ENCODE measurements around the gene NIPAL3.
A peak's percentile ranks its signal among the peaks of the same experiment; 100 is the strongest.
"Not testable (repeated sequence)": the region's sequence is repeated elsewhere in the genome, so short reads cannot be mapped to it uniquely, and the experiment has no call there.

Gene NIPAL3

DNA sequence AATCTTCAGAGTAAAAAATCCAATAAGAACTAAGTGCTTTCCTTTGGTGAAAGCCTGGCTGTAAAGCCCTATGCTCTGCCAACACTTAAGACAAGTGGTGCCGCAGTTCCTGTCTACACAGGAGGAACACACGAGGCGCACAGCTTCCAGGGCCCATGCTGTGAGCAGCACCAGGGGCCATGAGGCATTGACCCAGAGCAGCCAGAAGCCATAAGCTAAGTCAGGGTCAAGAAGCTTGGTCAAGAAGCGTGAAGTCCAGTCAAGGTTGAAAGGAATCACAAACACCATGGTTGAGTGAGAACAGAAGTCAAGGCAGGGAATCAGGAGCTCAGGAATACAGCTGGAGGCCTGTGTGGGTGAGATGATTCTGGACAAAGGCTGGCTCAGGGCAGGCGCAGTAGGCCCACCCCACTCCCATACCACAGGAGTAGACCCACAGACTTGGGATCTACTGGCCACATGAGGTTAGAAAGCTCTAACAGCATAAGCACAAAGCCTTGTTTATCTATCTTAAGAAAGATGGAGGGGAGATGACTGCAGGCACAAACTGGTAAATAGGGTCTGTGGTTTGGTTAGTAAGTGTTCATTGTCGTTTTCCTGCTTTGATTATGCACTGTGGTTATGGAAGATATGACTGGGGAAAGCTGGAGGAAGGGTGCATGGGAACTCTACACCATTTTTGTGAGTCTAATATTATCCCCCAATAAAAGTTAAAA is 44.1 kb downstream of the NIPAL3 start:
- ATAC-seq: no peak
- no peak for DNase-seq

DNA sequence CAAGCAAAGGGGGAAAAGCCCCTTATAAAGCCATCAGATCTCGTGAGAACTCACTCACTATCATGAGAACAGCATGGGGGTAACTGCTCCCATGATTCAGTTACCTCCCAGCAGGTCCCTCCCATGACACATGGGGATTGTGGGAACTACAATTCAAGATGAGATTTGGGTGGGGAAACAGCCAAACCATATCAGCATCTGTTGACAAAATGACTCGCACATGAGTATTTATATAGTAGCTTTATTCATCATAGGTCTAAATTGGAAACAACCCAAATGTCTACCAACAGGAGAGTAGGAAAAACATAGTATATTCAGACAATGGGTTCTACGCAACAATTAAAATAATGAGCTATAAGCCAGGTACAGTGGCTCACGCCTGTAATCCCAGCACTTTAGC is 46.5 kb downstream of the NIPAL3 start:
- DNase-seq, ATAC-seq: not testable (repeated sequence)

DNA sequence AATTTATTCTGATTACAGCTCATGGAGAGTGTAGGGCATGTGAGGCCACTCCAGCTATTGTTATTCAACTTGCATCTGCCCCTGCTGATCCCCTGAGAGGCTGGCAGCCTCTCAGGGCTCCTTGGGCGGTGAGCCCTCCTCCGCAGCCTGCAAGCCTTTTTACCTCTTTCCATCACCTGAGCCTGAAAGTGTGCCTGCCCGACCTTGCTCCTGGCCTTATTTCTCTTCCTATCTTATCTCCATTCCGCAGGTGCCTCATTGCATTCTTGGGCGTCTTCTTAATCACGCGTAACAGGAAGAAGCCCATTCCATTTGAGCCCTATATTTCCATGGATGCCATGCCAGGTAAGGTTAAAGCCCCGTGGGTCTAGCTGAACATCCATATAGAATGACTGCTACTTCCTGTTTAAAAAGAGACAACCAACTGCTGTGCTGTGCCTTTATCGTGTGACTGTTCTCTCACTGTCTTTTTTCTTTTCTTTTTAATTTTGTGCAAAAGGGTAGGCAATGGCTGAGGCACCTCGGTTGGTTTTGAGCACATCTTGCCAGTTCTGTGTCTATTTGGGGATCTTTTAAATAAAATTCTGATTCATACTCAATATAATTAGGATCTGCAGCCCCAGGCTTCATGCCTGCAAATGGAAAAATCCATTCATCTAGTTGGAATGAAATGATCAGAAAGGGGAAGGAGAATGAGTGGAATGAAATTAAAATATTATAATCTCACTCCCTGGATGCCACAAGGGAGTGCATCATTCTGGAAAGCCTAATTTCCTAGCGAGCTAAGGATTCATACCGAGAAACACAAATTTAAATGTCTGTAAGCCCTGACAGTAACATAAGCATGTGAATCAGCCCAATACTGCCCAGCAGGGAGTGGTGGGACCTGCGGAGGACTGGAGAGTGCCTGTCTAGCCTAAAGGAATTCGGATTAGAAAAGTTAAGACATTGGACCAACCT is 48.5 kb downstream of the NIPAL3 start:
- no peak for DNase-seq
- ATAC-seq: no peak

DNA sequence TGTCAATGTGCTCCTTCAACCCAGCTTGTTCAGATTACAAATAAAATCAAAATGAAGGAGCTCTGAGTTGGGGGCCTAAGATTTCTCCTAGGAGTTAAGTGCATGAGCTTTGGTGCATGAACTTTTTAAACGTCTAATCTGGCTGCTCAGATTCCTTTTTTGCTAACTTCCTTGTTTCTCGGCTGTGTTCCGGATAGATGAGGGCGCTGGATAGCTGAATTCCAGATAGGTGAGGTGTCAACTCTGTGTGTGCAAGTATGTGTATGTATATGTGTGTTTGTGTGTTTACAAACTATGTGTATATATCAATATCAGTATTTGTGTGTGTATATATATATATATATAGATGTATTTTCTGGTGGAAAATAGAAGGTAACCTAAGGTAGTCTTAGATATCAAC is 49.5 kb downstream of the NIPAL3 start:
- no peak for ATAC-seq
- DNase-seq: no peak

DNA sequence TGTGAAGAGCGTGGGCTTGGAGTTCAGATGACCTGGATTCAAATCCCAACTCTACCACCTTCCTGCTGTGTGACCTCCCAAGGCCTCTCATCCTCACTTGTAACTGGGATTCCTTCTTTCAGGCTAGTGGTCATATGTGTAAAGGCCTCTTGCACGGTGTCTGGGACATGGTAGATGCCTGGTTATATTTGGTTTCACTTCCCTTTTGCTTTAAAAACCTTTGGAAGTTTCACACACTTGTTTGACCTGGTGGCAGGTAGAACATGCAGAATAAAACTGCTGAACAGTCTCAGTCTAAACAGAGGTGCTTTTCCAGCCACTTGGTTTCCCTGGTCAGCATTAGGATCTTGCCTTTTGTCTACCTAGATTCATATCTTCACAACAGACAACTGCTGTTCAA is 50.0 kb downstream of the NIPAL3 start:
- no peak for DNase-seq
- ATAC-seq: no peak

DNA sequence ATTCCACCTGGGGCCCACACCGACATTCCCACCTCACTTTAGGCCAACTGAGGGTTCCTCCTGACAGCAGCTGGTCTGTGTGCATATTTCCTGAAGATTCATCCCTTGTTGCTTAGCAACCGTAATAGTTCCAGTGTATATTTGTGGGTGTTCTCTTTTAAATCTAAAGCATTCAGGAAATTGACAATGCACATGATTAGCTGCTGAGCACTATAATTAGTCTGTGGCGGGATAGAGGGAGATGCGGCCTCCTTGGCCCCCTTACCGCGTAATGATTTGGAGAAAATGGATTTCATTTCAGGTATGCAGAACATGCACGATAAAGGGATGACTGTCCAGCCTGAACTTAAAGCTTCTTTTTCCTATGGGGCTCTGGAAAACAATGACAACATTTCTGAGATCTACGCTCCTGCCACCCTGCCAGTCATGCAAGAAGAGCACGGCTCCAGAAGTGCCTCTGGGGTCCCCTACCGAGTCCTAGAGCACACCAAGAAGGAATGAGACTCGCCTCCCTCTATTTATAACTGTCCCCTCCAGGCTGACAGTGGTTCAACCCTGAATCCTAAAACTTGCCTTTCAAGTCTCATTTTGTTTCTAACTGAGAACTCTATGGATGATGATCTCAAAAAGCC is 53.2 kb downstream of the NIPAL3 start:
- DNase-seq (no peak), ATAC-seq (no peak)

DNA sequence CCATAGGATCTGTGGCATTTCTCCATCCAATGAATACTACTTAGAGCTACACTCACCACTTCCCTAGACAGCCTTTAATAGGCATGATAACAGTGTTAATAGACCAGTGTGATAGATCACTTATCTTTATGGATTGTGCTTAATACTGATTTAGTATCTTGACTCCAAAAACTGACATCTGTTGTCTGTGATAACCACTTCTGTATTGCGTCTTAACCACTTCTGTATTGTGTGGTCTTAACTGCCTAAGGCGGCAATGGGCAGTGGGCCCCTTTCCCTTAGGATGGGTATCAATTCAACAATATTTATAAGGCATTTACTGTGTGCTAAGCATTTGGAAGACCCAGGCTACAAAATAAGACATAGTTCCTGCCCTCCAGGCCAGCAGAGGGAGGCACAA is 55.0 kb downstream of the NIPAL3 start:
- no peak for ATAC-seq

DNA sequence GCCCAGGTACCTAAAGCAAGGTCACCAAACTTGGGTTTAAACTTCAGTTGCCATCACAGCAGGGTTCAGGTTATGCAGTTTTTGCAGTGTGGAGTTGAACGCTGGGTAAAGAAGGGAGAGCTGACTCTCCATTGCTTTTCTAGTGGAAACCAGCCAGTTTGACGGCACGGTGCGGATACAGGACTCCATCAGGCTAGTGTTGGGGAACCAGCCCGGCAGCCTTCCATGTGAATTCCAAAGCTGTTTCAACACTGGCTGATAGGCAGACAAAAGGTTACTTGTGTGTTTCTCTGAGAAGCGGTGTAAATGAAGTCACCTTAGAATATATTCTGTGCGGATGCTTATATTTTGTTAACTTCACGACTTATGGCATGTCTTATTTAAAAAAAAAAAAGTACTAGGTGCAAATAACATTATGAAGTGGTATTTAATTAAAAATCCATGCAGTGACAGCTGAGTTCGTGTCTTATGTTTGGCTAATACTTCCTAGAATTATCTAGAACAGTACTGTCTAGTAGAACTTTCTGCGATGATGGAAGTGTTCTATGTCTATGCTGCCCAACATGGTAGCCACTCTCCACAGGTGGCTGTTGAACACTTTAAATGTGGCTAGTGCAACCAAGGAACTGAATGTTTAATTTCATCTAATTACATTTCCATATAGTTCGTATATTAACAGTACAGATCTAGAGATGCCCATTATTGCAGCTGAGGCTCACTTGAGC is 57.1 kb downstream of the NIPAL3 start:
- ATAC-seq: no peak
- no peak for DNase-seq

More for the DNA sequence above, 55.0 kb downstream of the NIPAL3 start:
- no peak for DNase-seq

DNA sequence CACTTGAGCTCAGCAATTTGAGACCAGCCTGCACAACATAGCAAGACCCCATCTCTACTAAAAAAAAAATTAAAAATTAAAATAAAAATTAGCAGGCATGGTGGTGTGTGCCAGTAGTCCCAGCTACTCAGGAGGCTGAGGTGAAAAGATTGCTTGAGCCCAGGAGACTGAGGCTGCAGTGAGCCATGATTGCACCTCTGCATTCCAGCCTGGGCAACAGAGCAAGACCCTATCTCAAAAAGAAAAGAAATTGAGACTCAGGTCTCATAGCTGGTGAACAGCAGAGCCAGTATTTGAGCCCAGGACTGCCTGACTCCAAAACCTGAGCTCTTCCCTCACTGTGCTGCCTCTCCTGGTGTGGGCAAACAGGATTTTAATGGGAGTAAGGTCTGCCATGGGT is 58.6 kb downstream of the NIPAL3 start:
- no peak for ATAC-seq
- DNase-seq: no peak

DNA sequence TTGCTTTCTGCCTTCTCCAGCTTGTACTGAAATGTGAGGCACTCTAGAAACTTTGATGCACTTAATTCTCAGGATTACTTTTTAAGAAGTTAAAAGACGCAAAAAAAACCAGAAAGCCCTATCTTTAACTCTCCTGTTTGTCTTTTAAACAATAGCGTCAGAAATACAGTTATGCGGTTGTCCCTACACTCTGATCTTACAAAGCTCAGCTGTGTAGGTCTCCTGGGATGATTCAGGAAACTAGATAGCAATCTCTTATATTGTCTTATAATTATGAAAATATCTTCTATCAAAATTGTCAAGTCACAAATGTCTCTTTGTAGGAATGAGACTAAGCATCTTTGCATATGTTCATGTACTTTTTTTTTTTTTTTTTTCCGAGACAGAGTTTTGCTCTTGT is 60.1 kb downstream of the NIPAL3 start:
- DNase-seq (no peak), ATAC-seq (no peak)

DNA sequence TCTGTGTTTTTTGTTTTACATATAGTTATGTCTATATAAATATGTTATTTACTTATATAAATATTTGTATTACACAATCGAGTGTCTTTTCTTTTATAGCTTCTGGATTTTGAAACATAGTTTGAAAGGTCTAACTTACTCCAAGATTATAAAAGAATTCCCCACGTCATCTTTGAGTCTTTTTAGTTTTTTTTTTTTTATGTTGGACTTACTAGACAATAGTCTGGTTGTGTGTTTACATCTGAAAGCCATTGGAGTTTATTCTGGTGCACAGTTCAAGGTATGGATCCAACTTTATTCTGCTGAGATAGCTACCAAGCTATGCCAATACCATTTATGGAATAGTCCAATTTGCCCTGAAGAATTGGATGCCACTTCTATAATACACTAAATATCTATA is 61.0 kb downstream of the NIPAL3 start:
- ATAC-seq: no peak
- no peak for DNase-seq

DNA sequence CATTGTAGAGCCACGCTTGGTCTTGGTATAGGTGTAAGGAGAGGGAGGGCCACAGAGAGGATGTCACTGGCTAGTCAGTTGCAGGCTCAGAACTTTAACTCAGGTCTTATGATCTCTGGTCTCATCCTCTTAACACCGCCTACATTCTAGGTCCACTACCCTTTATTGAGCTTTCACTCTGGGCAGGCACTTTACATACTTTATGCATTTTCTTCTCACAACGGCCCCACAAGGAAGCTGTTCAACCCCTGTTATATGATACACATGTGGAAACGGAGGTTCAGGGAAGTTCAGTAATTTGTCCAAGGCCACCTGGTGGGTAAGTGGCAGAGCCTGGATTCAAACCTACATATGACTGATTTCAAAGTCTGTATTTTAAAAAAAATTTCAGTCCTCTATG is 61.7 kb downstream of the NIPAL3 start:
- DNase-seq: no peak
- no peak for ATAC-seq

DNA sequence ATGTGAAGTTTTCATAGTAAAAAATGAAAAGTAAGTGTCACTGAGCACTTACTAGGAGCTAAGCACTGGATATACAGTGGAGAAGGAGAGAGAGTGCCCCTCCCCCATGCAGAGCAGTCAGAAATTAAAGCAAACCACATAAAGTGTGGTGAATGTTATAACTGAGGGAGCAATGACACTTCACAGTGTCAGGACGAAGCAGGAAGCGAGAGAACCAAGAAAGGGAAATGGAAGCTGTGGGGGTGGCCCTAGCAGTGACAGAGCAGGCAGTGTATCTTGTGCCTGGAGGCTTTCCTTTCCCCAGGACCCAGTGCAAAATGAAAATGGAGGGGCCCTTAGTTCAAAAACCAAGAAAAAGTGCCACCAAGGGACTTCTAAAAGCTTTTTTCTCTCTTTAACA is 65.5 kb downstream of the NIPAL3 start:
- ATAC-seq: peak; percentile 88
- peak; percentile 67 for DNase-seq

DNA sequence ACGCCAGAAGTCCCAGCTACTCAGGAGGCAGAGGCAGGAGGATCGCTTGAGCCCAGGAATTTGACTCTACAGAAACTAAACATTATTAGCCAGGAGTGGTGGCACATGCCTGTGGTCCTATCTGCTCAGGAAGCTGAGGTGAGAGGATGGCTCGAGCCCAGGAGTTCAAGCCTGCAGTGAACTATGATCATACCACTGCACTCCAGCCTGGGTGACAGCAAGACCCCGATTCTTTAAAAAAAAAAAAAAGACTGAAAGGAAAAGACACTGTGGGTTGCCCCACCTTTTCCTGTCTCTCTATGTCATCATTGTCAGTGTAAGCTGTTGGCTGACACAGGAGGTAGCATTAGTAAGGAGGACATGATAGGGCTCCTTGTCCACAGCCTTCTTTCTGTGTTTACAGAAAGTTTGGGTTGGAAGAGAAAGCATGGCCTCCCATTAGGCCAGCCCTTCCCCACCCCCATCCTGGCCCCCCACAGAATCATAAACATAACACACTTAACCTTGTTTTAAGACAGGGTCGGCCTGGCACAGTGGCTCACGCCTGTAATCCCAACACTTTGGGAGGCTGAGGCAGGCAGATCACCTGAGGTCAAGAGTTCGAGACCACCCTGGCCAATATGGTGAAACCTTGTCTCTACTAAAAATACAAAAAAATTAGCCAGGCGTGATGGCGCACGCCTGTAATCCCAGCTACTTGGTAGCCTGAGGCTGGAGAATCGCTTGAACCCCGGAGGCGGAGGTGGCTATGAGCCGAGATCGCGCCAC is 66.4 kb downstream of the NIPAL3 start:
- ATAC-seq: peak; percentile 53
- DNase-seq: no peak

DNA sequence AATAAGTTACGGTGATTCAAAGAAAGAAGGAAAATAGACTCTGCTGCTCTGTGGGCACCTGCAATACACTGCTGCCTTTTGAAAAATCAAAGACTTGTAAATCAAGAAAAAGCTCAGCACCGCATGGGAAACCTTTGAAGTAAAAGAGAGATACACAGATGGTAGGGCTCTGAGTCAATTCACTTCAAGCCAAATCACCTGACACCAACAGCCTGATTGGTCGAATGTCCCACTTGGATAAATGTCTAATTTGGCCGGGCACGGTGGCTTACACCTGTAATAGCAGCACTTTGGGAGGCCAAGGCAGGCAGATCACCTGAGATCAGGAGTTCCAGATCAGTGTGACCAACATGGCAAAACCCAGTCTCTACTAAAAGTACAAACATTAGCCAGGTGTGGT is 67.8 kb downstream of the NIPAL3 start:
- DNase-seq: peak; percentile 28
- ATAC-seq: peak; percentile 30

DNA sequence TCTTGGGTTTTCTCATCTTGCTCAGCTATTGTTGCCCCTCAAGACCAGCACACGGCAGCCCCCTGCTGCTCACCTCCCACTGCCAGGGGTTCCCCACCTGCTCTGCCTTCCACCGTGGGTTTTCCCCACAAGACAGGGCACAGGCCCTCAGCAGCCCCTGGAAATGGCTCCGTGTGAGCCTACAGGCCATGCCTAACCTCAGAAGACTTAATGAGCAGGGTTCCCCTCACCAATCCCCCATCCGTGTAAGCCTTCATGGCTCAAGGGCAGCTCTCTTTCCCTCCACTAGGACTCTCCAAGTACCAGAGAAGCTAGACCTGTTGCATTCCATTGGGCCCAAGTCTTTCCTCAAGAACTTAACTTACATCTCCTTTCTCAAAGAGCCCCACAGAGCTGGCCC is 68.6 kb downstream of the NIPAL3 start:
- DNase-seq (peak; percentile 45), ATAC-seq (peak; percentile 34)

DNA sequence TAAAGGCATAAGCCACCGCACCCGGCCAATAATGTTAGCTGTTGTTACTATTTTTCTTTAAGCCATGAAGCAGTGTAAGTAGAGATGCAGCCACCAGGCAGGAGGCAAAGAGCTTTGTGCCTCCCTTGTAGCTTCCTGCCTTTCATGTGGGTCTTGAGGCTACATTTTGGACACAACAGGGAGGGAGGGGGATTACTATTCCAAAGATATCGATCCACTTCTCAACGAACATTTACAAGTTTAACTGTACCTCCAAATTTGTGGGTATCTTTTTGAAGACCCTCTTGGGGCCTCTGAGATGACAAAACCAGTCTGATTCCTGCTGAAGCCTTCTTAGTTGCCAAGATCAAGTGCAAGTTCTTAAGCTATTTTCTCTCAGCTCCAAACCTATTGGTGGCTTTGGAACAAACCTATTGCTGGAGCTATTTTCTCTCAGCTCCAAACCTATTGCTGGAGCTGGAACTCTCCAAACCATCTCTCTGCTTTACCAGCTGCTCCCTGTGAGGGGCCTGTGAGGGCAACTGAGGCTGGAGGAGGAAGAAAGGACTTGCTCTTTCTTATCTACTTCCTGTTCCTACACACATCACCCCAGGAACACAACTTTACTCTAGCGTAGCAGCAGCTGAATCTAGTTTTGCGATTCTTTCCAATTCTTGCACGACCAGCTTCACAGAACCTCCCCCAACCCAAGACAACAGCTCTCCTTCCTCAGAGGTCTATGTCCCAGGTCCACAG is 70.9 kb downstream of the NIPAL3 start:
- no peak for ATAC-seq

DNA sequence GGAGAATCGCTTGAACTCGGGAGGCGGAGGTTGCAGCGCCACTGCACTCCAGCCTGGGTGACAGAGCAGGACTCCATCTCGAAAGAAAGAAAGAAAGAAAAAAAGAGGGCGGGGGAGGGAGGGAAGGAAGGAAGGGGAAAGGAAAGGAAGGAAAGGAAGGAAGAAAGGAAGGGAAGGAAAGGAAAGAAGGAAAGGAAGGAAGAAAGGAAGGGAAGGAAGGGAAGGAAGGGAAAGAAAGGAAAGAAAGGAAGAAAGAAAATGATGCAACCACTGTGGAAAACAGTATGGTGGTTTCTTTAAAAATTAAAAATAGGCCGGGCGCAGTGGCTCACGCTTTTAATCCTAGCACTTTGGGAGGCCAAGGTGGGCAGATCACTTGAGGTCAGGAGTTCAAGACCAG is 71.9 kb downstream of the NIPAL3 start:
- no peak for DNase-seq
- ATAC-seq: no peak

More for the DNA sequence above, 70.9 kb downstream of the NIPAL3 start:
- no peak for DNase-seq

DNA sequence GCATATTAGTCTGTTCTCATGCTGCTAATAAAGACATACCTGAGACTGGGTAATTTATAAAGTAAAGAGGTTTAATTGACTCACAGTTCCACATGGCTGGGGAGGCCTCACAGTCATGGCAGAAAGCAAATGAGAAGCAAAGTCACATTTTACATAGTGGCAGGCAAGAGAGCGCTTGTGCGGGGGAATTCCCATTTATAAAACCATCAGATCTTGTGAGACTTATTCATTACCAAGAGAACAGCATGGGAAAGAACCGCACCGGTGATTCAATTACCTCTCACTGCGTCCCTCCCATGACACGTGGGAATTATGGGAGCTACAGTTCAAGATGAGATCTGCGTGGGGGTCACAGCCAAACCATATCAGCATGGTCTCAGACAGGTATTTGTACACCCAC is 72.6 kb downstream of the NIPAL3 start:
- ATAC-seq (peak; percentile 80), DNase-seq (peak; percentile 67)

DNA sequence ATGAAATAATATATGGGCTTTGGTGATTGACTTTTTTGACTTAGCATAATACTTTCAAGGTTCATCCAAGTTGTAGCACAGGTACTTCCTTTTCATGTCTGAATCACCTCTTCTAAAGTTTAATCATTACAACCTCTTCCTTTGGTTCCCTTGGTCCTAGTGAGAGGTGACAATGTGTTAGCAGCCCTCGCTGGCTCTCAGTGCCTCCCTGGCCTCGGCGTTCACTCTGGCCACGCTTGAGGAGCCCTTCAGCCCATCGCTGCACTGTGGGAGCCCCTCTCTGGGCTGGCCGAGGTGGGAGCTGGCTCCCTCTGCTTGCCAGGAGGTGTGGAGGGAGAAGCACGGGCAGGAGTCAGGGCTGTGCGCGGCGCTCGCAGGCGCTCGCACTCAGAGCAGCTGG is 74.1 kb downstream of the NIPAL3 start:
- DNase-seq (no peak), ATAC-seq (no peak)

All from stimulated activated naive CD8-positive, alpha-beta T cell treated with anti-CD3 and anti-CD28 coated beads, Interleukin-15, Interleukin-2, amounts not matched to agents 100 U/mL and 50 U/mL, for 24 hours (primary cell).